Activated T-cell treated with anti-CD3 and anti-CD28 coated beads, Interleukin-2, amount 50 U/mL, for 72 hours (primary cell): ENCODE results near the gene ARSJ. TPM values are rescaled to one million over a fixed set of nuclear protein-coding genes. Genes with fewer than 3 reads are reported as not detected.
"Not testable (repeated sequence)": the region's sequence is repeated elsewhere in the genome, so short reads cannot be mapped to it uniquely, and the experiment has no call there.

Experiments
- ATAC-seq, 2 donors: fragments of 150-1000 bp; cut with Tn5 transposase; replicated peaks in 1 of 2; 2 replicates each; pipeline ENCODE4 v1.10.0; 2021; ENCODE audit warnings: moderate library complexity in 2 of 2, mild to moderate bottlenecking in 1 of 2
- DNase-seq, 2 donors: peaks; one replicate each; pipeline ENCODE4 v3.0.0; 2021 to 2022; ENCODE audit warnings: mixed read lengths in 1 of 2
- H3K27ac Mint-ChIP-seq: one replicate; pipeline ENCODE4 v1.8.0; 2022; ENCODE audit warnings: mild to moderate bottlenecking, moderate library complexity, mixed read lengths
- H3K27me3 Mint-ChIP-seq: one replicate; pipeline ENCODE4 v1.8.0; 2022; ENCODE audit warnings: low read depth, mixed read lengths
- H3K36me3 Mint-ChIP-seq, 2 donors: one replicate each; pipeline ENCODE4 v1.8.0; 2022; ENCODE audit warnings: mixed read lengths in 2 of 2, mild to moderate bottlenecking in 1 of 2; ENCODE audit not compliant: insufficient read depth in 2 of 2
- H3K4me1 Mint-ChIP-seq: one replicate; pipeline ENCODE4 v1.8.0; 2022; ENCODE audit warnings: low read depth, mixed read lengths
- H3K4me3 Mint-ChIP-seq, 2 donors: one replicate each; pipeline ENCODE4 v1.8.0; 2022; ENCODE audit warnings: mild to moderate bottlenecking in 2 of 2, mixed read lengths in 2 of 2, moderate library complexity in 2 of 2
- H3K9me3 Mint-ChIP-seq, 2 donors: one replicate each; pipeline ENCODE4 v1.8.0; 2022; ENCODE audit warnings: mixed read lengths in 2 of 2
- total RNA-seq, 2 donors: library from RNA; stranded (reverse); gene quantifications; one replicate each; pipeline ENCODE4 v1.2.3, GENCODE V29; 2022

Gene ARSJ
- total RNA-seq, 2 donors from 2014 or later = not detected

DNA sequence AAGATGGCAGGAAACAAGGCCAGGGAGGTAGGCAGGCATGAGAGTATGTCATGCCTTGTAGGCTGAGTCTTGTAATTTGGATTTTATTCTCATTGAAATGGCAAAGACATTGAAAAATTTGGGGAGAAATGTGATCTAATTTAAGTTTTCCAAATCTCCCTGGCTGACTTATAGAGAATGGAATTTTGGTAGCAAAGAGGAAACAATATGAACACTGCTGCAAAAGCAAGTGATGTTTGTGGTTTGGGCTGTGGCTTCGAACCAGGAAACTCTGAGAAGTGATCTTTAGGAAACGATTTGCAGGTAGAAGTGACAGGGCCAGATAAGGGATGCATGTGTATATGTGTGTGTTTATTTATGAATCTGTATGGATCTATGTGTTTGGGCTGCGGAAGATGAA is 35.6 kb downstream of the ARSJ start:
- ATAC-seq = no peak
- no peak overlapping the region for H3K27ac Mint-ChIP-seq
- no peaks in the 10 kb centered on the region for H3K27me3 Mint-ChIP-seq
- H3K36me3 Mint-ChIP-seq = no peaks in the 10 kb centered on the region
- no peak for DNase-seq
- no peak overlapping the region for H3K4me3 Mint-ChIP-seq
- H3K4me1 Mint-ChIP-seq = peaks cover 17% of the 10 kb centered on the region
- H3K9me3 Mint-ChIP-seq = no peaks in the 10 kb centered on the region

GRCh38 chr4:113943085-113943484 is 36.4 kb downstream of the ARSJ start:
- Mint-ChIP-seq H3K4me3 (no peak overlapping the region), H3K27me3 (no peaks in the 10 kb centered on the region), H3K9me3 (no peaks in the 10 kb centered on the region), H3K4me1 (peaks cover 17% of the 10 kb centered on the region), H3K36me3 (no peaks in the 10 kb centered on the region), H3K27ac (no peak overlapping the region)
- no peak for DNase-seq
- no peak for ATAC-seq

- peaks cover 0 to 1% of the 10 kb centered on the region in 2 donors for H3K9me3 Mint-ChIP-seq
- peaks cover 17% of the 10 kb centered on the region for H3K4me1 Mint-ChIP-seq
- ATAC-seq = no peak
- H3K27ac Mint-ChIP-seq = no peak overlapping the region
- DNase-seq = no peak
- no peak overlapping the region for H3K4me3 Mint-ChIP-seq
- H3K36me3 Mint-ChIP-seq = no peaks in the 10 kb centered on the region
- H3K27me3 Mint-ChIP-seq = no peaks in the 10 kb centered on the region
Measured at GRCh38 chr4:113941836-113942235, 37.6 kb downstream of the ARSJ start.

- not testable (repeated sequence) for H3K36me3 Mint-ChIP-seq, ATAC-seq, H3K4me3 Mint-ChIP-seq, DNase-seq, H3K27ac Mint-ChIP-seq, H3K27me3 Mint-ChIP-seq, H3K9me3 Mint-ChIP-seq
- peaks cover 11% of the 10 kb centered on the region for H3K4me1 Mint-ChIP-seq
Measured at GRCh38 chr4:113940103-113940502, 39.3 kb downstream of the ARSJ start.

- Mint-ChIP-seq H3K4me3 (no peak overlapping the region), H3K36me3 (no peaks in the 10 kb centered on the region), H3K4me1 (no peaks in the 10 kb centered on the region), H3K9me3 (peaks cover 0 to 1% of the 10 kb centered on the region in 2 donors), H3K27ac (no peak overlapping the region), H3K27me3 (no peaks in the 10 kb centered on the region)
- ATAC-seq (no peak), DNase-seq (no peak)
Measured at GRCh38 chr4:113935190-113935589, 44.3 kb downstream of the ARSJ start.

GRCh38 chr4:113924706-113925105 is 54.7 kb downstream of the ARSJ start:
- not testable (repeated sequence) for H3K4me1 Mint-ChIP-seq, H3K9me3 Mint-ChIP-seq, H3K36me3 Mint-ChIP-seq, H3K27ac Mint-ChIP-seq, H3K27me3 Mint-ChIP-seq, ATAC-seq, DNase-seq, H3K4me3 Mint-ChIP-seq

- DNase-seq (no peak), ATAC-seq (no peak)
- Mint-ChIP-seq H3K4me1 (no peaks in the 10 kb centered on the region), H3K27ac (no peak overlapping the region), H3K36me3 (no peaks in the 10 kb centered on the region), H3K27me3 (no peaks in the 10 kb centered on the region), H3K4me3 (no peak overlapping the region), H3K9me3 (no peaks in the 10 kb centered on the region)
Measured at GRCh38 chr4:113921089-113921794, 58.2 kb downstream of the ARSJ start.

- DNase-seq (no peak), ATAC-seq (no peak)
- no peak overlapping the region for H3K27ac Mint-ChIP-seq
- H3K9me3 Mint-ChIP-seq = no peaks in the 10 kb centered on the region
- no peaks in the 10 kb centered on the region for H3K4me1 Mint-ChIP-seq
- no peaks in the 10 kb centered on the region for H3K36me3 Mint-ChIP-seq
- no peaks in the 10 kb centered on the region for H3K27me3 Mint-ChIP-seq
- H3K4me3 Mint-ChIP-seq = no peak overlapping the region
Measured at GRCh38 chr4:113919611-113920010, 59.8 kb downstream of the ARSJ start.

DNA sequence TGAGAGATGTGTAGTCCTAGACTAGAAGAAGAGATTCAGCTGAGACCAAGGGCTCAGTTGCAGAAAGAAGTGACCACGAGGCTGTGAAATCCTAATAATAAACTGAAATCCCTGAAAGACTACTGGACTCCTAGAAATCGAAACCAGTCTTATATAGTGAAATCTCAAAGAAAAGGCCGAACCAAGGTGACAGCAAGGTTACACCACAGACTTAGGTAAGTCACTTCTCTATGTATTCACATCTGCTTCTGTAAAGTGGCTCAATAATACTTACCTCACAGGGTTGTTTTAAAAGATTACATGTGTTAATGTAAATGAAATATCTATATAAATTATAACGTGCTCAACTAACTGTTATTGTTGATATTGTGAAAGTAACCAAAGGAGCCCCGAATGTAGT is 60.3 kb downstream of the ARSJ start:
- DNase-seq = no peak
- no peak for ATAC-seq
- no peaks in the 10 kb centered on the region for H3K9me3 Mint-ChIP-seq
- H3K27ac Mint-ChIP-seq = no peak overlapping the region
- H3K4me3 Mint-ChIP-seq = no peak overlapping the region
- H3K36me3 Mint-ChIP-seq = no peaks in the 10 kb centered on the region
- no peaks in the 10 kb centered on the region for H3K4me1 Mint-ChIP-seq
- no peaks in the 10 kb centered on the region for H3K27me3 Mint-ChIP-seq

DNA sequence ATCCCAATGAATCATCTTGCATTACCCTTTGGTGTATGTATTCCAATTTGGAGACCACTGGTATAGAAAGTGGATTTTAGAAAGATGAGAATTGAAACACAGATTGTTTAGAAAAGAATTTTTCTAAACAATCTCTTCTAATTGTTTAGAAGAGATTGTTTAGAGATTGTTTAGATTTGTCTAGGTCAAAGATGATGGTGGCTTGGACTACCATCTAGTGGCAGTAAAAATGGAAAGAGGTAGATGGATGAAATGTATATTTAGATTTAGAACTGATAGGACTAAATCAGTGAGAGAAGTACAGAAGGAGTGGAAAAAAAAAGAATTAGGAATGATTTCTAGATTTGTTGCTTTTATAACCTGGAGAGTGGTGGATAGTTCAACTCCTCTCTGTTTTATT is 70.6 kb downstream of the ARSJ start:
- Mint-ChIP-seq H3K9me3 (peaks cover 5 to 6% of the 10 kb centered on the region in 2 donors), H3K4me1 (peaks cover 11% of the 10 kb centered on the region), H3K27ac (peak overlapping the region; percentile 31), H3K36me3 (peaks cover 4 to 13% of the 10 kb centered on the region in 2 donors), H3K27me3 (no peaks in the 10 kb centered on the region), H3K4me3 (no peak overlapping the region)
- ATAC-seq = no peak
- DNase-seq = no peak

DNA sequence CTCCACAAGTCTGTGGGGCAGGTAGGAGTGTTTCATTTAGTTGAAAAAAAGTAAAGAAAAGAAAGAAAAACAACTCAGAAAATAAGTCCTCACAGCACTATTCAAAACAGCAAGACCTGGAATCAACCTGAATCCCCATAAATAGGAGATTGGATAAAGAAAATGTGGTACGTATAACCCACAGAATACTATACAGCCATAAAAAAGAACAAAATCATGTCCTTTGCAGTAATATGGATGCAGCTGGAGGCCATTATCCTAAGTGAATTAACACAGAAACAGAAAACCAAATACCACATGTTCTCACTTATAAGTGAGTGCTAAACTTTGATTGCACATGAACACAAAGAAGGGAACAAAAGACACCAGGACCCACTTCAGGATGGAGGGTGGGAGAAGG is 71.9 kb downstream of the ARSJ start:
- Mint-ChIP-seq H3K27me3 (no peaks in the 10 kb centered on the region), H3K27ac (no peak overlapping the region), H3K9me3 (peaks cover 5 to 8% of the 10 kb centered on the region in 2 donors), H3K4me1 (peaks cover 19% of the 10 kb centered on the region), H3K36me3 (peaks cover 4 to 13% of the 10 kb centered on the region in 2 donors), H3K4me3 (no peak overlapping the region)
- DNase-seq = no peak
- no peak for ATAC-seq

DNA sequence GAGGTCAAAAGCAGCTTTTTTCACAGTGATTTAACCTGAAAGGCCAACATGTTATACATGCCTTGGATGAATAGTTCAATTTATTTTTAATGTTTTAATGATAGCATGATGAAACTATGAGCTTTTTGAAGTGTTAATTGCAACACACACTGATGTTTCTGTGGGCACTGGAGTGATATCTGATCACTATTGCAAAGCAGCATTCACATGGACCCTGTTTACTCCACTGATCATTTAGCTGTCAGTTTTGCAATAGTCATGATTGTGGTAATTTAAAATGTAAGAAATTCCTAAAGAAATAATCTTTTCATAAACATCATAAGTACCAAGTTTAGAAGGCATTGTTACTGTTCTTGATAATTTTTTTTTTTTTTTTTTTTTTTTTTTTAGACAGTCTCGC is 74.1 kb downstream of the ARSJ start:
- Mint-ChIP-seq H3K4me3 (no peak overlapping the region), H3K9me3 (peaks cover 5 to 7% of the 10 kb centered on the region in 2 donors), H3K36me3 (peaks cover 4 to 13% of the 10 kb centered on the region in 2 donors), H3K4me1 (peaks cover 35% of the 10 kb centered on the region), H3K27me3 (no peaks in the 10 kb centered on the region), H3K27ac (no peak overlapping the region)
- no peak for DNase-seq
- no peak for ATAC-seq

GRCh38 chr4:113904877-113905276 is 74.6 kb downstream of the ARSJ start:
- peaks cover 39% of the 10 kb centered on the region for H3K4me1 Mint-ChIP-seq
- H3K9me3 Mint-ChIP-seq = peaks cover 5 to 7% of the 10 kb centered on the region in 2 donors
- ATAC-seq (no peak), DNase-seq (no peak)
- no peak overlapping the region for H3K27ac Mint-ChIP-seq
- H3K4me3 Mint-ChIP-seq = no peak overlapping the region
- H3K27me3 Mint-ChIP-seq = no peaks in the 10 kb centered on the region
- peaks cover 4 to 11% of the 10 kb centered on the region in 2 donors for H3K36me3 Mint-ChIP-seq
